T-helper 2 cell treated with Interferon-gamma antibody and Interleukin-4, amounts not matched to agents 5 μg/mL and 100 μg/mL, for 36 hours (primary cell): ENCODE measurements around the gene DGCR2.
A peak's percentile ranks its signal among the peaks of the same experiment; 100 is the strongest.

ENCODE experiments used
- DNase-seq: peaks from one replicate; pipeline ENCODE4 v3.0.0; 2021; ENCODE audit warnings: low spot score
- H3K27ac Mint-ChIP-seq: one replicate; pipeline ENCODE4 v1.8.0; 2021; ENCODE audit warnings: mild to moderate bottlenecking, mixed read lengths
- H3K27me3 Mint-ChIP-seq: one replicate; pipeline ENCODE4 v1.8.0; 2021; ENCODE audit warnings: low read depth, mixed read lengths
- H3K36me3 Mint-ChIP-seq: one replicate; pipeline ENCODE4 v1.8.0; 2021; ENCODE audit warnings: low read depth, mixed read lengths
- H3K4me1 Mint-ChIP-seq: one replicate; pipeline ENCODE4 v1.8.0; 2021; ENCODE audit warnings: low read depth, mixed read lengths
- H3K4me3 Mint-ChIP-seq: one replicate; pipeline ENCODE4 v1.8.0; 2022; ENCODE audit warnings: mild to moderate bottlenecking, moderate library complexity, mixed read lengths
- H3K9me3 Mint-ChIP-seq: one replicate; pipeline ENCODE4 v1.8.0; 2021; ENCODE audit warnings: mixed read lengths

The DGCR2 gene

DNA sequence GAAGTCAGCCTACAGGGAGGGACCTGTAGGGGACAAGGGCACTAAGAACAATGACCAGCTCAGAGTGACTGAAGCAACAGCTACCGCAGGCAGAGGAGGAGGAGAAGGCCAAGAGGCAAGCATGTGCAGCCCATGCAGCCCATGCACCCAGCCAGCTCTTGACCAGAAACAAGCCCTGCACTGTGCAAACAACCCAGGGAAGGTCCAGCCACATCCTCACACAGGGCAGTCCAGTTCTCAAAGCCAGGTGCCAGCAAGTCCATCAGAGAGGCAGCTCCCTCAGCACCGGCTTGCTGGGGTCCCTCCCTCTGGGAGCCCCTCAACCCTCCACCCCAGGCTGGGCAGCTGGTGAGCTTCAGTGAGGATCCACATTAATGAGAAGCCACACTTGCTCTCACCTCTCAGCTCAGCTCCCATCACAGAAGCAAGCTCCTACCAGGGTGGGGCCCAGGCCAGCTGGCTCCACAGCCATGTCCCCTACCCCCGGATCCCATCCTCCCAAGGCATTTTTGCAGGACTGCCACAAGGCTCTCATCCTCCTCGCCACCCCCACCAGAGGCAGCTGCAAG is 7.1 kb downstream of the DGCR2 start:
- Mint-ChIP-seq H3K36me3 (peaks cover 3% of the 10 kb centered on the region), H3K9me3 (no peaks in the 10 kb centered on the region), H3K27ac (no peak overlapping the region), H3K4me1 (peaks cover 23% of the 10 kb centered on the region), H3K4me3 (no peak overlapping the region), H3K27me3 (no peaks in the 10 kb centered on the region)
- no peak for DNase-seq

DNA sequence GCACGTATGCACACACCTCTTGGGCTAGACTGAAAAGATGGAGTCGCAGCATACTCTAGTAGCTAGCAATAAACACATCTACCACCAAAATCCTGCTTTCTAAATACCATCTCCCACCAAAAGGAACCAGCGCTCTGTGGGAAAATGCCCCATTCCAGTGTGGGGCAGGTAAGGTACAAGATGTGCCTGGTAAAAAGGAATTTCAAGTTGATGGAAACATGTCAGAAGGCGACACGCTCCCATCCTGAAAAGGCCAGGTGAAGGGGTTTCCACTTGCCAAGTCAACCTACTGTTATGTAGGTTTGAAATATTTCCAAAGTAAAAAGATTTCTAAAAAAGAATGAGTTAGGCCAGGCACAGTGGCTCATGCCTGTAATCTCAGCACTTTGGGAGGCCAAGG is 8.8 kb downstream of the DGCR2 start:
- H3K4me1 Mint-ChIP-seq: peaks cover 38% of the 10 kb centered on the region
- DNase-seq: no peak
- no peaks in the 10 kb centered on the region for H3K27me3 Mint-ChIP-seq
- no peak overlapping the region for H3K27ac Mint-ChIP-seq
- H3K36me3 Mint-ChIP-seq: peaks cover 7% of the 10 kb centered on the region
- H3K9me3 Mint-ChIP-seq: no peaks in the 10 kb centered on the region
- H3K4me3 Mint-ChIP-seq: no peak overlapping the region

DNA sequence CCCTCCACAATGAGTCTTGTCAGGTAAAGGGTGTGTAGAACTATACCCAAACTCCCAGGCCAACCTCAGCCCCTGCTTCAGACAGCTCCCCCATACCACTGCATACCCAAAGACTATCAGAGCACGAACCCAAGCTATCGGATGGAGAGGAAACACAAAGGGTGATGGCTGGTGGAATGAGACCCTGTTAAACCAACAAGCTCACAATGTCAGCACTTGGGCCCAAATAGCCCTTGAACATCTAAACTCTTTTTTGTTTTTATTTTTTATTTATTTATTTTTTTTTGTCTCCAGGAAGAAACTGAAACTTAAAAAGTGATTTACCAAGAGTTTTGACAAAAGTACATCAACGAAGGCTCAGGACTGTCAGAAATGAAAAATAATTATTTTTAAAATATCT is 10.6 kb downstream of the DGCR2 start:
- peaks cover 36% of the 10 kb centered on the region for H3K4me1 Mint-ChIP-seq
- H3K27ac Mint-ChIP-seq: no peak overlapping the region
- H3K4me3 Mint-ChIP-seq: no peak overlapping the region
- H3K36me3 Mint-ChIP-seq: peaks cover 10% of the 10 kb centered on the region
- H3K9me3 Mint-ChIP-seq: no peaks in the 10 kb centered on the region
- DNase-seq: no peak
- H3K27me3 Mint-ChIP-seq: no peaks in the 10 kb centered on the region

DNA sequence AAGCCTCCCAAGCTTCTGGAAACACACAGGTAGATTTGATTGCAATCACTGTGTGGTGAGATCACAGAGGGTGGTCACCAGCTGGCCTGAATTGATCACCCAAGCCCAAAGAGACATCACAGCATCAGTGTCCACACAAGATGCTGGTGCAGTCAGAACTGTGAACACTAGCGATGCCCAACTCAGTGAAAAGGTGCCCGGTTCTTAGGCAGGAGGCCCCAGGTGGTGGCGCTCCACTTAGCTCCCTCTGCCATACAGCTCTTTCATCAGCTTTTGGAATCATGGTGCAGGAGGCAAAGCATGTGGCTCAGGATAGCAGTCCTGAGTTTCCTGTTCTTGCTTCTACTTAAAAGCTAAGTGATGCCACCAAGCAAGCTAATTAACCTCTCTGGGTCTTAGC is 11.1 kb downstream of the DGCR2 start:
- no peak for DNase-seq
- H3K4me3 Mint-ChIP-seq: peak overlapping the region; percentile 27
- H3K36me3 Mint-ChIP-seq: peaks cover 10% of the 10 kb centered on the region
- H3K27ac Mint-ChIP-seq: no peak overlapping the region
- H3K4me1 Mint-ChIP-seq: peaks cover 35% of the 10 kb centered on the region
- no peaks in the 10 kb centered on the region for H3K9me3 Mint-ChIP-seq
- H3K27me3 Mint-ChIP-seq: no peaks in the 10 kb centered on the region

DNA sequence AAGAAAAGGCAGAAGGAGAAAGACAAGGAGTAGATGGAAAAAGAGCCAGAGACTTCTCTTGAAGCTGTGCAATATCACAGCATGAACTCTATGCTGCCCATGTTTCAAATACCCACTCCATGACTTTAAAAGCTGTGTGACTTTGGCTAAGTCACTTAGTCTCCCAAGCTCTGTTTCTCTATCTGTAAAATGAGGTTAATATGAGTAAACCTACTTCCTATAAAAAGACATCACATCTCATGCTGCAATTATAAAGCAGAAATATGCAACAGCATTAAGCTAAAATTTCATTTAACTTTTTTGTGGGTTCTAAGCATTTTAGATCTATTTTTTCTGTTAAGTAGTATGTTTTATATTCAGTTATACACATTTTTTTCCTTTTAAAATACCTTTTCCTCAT is 11.6 kb downstream of the DGCR2 start:
- Mint-ChIP-seq H3K27me3 (no peaks in the 10 kb centered on the region), H3K27ac (no peak overlapping the region), H3K4me3 (no peak overlapping the region), H3K4me1 (peaks cover 32% of the 10 kb centered on the region), H3K9me3 (no peaks in the 10 kb centered on the region), H3K36me3 (peaks cover 10% of the 10 kb centered on the region)
- DNase-seq: no peak

DNA sequence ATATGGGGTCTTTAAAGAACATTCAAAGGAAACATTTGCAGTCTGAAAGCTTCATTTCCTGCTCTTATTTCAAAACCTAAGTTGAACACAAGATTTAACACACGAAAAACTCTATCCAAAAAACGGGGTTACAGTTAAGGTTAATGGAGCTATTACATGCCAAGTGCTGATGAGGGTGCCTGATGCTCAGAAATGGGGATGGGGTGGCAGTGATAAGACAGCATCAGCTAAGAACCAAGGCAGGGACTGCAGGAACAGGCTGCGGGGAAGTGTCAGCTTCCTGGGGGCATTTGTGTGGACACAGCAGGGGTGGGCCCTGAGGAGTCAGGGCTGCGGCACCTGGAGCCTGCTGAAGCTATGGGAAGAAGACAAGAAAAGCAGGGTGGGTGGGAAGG is 12.2 kb downstream of the DGCR2 start:
- Mint-ChIP-seq H3K27ac (peak overlapping the region; percentile 85), H3K36me3 (peaks cover 10% of the 10 kb centered on the region), H3K4me1 (peaks cover 32% of the 10 kb centered on the region), H3K4me3 (peak overlapping the region; percentile 73), H3K27me3 (no peaks in the 10 kb centered on the region), H3K9me3 (no peaks in the 10 kb centered on the region)
- DNase-seq: no peak

DNA sequence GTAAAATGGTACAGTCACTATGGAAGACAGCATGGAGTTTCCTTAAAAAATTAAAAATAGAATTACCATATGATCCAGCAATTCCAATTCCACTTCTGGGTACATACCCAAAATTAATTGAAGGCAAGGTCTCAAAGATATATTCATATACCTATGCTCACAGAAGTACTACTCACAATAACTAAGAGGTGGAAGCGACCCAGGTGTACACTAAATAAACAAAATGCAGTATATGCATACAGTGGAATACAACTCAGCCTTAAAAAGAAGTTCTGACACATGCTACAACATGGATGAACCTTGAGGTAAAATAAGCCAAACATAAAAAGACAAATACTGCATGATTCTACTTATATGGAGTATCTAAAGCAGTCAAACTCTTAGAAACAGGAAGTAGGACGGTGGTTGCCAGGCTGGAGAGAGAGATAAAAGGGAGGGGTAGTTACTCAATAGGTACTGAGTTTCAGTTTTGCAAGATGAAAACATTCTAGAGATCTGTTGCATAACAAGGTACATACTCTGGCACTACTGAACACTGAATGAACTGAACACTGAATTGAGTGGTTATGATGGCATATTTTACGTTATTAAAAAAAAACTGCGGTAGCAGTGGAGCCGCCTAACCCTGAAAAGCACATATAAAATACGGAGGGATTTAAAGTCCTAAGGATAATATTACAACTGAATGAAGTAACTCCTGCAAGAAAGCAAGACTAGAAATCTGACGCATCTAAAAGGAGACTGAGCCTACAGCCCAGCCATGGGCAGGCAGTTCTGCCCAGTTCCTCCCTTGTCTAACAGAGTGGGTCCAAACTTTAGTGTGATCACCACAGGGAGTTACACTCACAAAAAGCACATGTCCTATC is 12.8 kb downstream of the DGCR2 start:
- no peaks in the 10 kb centered on the region for H3K27me3 Mint-ChIP-seq
- H3K9me3 Mint-ChIP-seq: no peaks in the 10 kb centered on the region
- peaks cover 10% of the 10 kb centered on the region for H3K36me3 Mint-ChIP-seq
- H3K27ac Mint-ChIP-seq: peak overlapping the region; percentile 85
- DNase-seq: peak; percentile 20
- peaks cover 32% of the 10 kb centered on the region for H3K4me1 Mint-ChIP-seq
- H3K4me3 Mint-ChIP-seq: peak overlapping the region; percentile 73

DNA sequence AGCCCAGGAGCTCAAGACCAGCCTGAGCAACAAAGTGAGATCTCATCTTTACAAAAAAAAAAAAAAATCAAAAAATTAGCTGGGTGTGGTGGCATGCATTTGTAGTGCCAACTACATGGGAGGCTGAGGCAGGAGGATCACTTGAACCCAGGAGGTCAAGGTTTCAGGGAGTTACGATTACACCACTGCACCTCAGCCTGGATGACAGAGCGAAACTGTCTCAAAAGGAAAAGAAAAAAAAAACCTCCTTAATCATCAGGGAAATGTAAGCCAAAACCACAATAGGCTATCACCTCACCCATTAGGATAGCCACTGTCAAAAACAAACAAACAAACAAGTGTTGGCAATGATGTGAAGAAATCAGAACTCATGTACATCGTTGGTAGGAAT is 13.4 kb downstream of the DGCR2 start:
- Mint-ChIP-seq H3K27ac (peak overlapping the region; percentile 43), H3K4me1 (peaks cover 32% of the 10 kb centered on the region), H3K4me3 (peak overlapping the region; percentile 73), H3K36me3 (peaks cover 10% of the 10 kb centered on the region), H3K27me3 (no peaks in the 10 kb centered on the region), H3K9me3 (no peaks in the 10 kb centered on the region)
- no peak for DNase-seq

DNA sequence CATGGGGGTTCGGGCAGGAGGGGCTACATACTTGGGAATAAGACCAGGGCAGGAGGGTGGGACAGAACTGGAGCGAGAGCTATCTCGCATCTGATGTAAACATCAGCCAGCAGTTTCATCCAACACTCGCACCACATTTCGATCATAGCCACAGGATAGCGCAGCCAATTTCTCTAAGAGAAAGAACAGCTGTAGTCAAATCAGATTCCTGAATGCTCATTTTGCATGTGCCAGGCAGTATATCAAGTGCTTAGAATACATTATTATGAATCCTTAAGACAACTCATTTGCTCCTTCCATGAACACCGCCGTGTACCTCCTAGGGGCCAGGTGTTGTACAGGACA is 14.5 kb downstream of the DGCR2 start:
- H3K4me3 Mint-ChIP-seq: peak overlapping the region; percentile 22
- H3K4me1 Mint-ChIP-seq: peaks cover 31% of the 10 kb centered on the region
- H3K9me3 Mint-ChIP-seq: no peaks in the 10 kb centered on the region
- H3K27me3 Mint-ChIP-seq: no peaks in the 10 kb centered on the region
- DNase-seq: no peak
- no peak overlapping the region for H3K27ac Mint-ChIP-seq
- peaks cover 10% of the 10 kb centered on the region for H3K36me3 Mint-ChIP-seq

DNA sequence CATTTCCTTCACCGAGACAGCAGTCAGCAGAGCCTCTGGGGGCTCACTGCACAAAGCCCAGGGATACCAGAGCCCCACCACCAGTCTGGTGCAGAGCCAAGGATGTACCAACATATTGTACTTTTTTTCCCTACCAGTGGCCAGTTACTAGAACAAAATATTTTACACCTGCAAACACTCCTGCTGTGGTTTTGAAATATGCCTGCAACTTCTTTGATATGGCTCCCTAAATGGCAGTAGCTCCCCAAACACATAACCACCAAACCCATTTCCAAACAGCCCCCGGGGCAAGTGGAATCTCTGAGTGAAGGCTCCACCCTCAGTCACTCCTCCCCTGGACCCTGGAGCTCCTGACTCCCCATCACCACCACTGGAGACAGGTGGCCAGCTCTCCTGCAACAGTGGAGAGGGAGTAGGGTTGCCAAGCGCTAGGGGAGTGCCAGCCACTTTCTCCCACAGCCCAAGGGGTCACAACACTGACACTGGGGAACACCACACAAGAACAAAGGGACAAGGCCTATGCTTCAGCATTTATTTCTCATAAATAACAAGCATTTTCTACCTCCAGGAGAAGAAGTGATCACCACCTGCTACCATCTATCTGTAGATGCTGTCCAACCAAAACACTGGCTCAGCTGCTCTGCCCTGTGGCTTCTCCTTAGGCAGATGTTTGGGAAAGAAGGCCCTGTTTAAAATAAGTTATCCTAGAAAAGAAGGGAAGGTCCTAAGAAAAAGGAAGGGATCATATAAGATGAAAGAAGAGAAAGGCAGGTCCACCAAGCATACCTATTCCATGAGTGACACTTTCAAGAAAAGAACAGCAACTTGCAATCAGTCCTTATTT is 15.1 kb downstream of the DGCR2 start:
- H3K4me1 Mint-ChIP-seq: peaks cover 31% of the 10 kb centered on the region
- H3K9me3 Mint-ChIP-seq: no peaks in the 10 kb centered on the region
- no peak overlapping the region for H3K27ac Mint-ChIP-seq
- peaks cover 10% of the 10 kb centered on the region for H3K36me3 Mint-ChIP-seq
- H3K4me3 Mint-ChIP-seq: no peak overlapping the region
- H3K27me3 Mint-ChIP-seq: no peaks in the 10 kb centered on the region
- DNase-seq: no peak

DNA sequence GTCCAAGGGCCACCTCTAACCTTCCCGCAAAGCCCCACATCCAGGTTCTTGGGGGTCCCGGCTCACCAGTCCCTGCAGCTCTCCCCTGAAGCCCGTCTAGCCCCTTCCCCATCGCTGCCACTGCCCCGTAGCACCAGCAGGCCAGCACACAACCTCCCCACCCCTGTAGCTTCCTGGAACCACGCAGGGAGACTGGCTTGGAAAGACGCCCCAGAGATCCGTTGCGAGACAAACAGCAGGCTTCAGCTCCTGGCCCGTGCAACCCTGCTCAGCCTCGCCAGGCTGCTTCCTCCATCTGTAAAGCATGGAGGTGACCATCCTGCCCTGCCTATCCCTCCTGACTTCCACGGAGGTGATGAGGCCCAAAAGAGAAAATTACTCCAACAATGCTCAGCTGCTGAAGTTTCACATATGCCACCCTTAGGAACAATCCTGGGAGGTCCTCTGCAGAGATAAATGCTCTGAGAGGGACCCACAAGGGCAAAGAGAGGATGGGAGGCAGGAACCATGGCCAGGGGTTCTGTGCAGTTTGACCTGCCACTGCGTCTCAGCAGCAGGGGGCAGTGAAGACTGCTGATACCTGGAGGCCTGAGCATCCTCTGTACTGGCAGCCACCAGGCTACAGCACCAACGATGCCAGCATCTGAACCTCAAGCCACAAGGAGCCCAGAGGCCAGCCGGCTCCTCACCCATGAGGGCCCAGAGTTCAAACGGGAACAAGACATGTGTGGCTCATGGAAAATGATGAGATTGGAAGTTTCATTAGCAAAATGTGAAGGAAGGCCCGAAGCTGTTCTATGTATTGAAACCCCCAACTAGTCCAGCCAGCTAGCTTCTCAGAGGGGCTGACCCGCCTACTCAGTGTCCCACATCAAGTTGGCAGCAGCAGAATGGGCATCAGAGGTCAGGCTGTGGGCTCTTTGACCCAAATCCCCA is 16.1 kb downstream of the DGCR2 start:
- H3K36me3 Mint-ChIP-seq: peaks cover 7% of the 10 kb centered on the region
- DNase-seq: no peak
- no peak overlapping the region for H3K4me3 Mint-ChIP-seq
- peaks cover 27% of the 10 kb centered on the region for H3K4me1 Mint-ChIP-seq
- H3K27me3 Mint-ChIP-seq: no peaks in the 10 kb centered on the region
- H3K9me3 Mint-ChIP-seq: no peaks in the 10 kb centered on the region
- no peak overlapping the region for H3K27ac Mint-ChIP-seq

DNA sequence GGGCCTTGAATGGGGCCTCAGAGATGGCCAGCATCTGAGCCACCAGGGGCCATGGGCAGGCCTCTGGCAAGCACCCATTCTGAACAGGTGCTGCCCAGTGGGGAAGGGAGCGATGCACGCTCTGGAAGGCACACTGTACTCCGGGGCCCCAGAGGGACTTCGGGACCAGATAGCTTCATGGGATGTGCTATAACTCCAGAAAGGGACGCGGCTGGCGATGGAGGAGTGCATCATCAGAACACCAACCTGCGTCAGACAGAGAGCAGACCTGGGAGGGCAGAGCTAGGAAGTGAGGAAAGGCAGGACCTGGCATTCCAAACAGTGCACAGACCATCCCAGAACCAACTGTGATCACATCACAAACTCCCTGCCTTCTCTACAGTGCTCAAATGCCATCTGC is 16.8 kb downstream of the DGCR2 start:
- Mint-ChIP-seq H3K27ac (no peak overlapping the region), H3K27me3 (no peaks in the 10 kb centered on the region), H3K4me3 (no peak overlapping the region), H3K9me3 (no peaks in the 10 kb centered on the region), H3K4me1 (peaks cover 24% of the 10 kb centered on the region), H3K36me3 (peaks cover 7% of the 10 kb centered on the region)
- no peak for DNase-seq
